Coronary artery (tissue), 2 donors: ENCODE data around the gene MICAL3.

Experiments
- DNase-seq: peaks from one replicate; pipeline ENCODE4 v3.0.0-alpha.2; 2017; ENCODE audit warnings: low spot score
- H3K27ac ChIP-seq, 2 donors: fragments of 200-600 bp; sonication (generic); one replicate each; pipeline ENCODE4 v1.5.1; 2016 to 2019
- H3K4me3 ChIP-seq: fragments of 200-600 bp; sonication (generic); 2 replicates; pipeline ENCODE4 v1.5.1; 2016; ENCODE audit warnings: mild to moderate bottlenecking, moderate library complexity
- CTCF ChIP-seq: fragments of 200-600 bp; sonication (generic); IDR thresholded peaks from one replicate; pipeline ENCODE4 v1.5.1; 2019; ENCODE audit warnings: antibody characterized with exemption

The MICAL3 gene

DNA sequence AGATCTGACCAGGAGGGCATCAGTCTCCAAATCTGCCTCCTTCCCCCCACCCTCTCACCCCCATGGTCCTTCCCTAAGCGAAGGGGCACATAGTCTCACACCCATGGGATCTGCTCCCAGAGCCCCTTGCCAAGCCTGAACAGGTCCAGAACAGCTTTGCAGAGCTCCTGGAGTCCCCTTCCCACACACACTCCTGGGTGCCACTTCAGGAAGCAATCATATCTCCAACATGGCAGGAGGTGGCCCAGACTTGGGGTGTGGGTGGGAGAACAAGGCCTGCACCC is 63.0 kb downstream of the MICAL3 start:
- no peak overlapping the region for H3K4me3 ChIP-seq
- TF ChIP-seq CTCF: no peak
- no peak for DNase-seq
- no peak overlapping the region for H3K27ac ChIP-seq

- TF ChIP-seq CTCF: no peak
- Histone ChIP-seq H3K4me3 (no peak overlapping the region), H3K27ac (no peak overlapping the region)
- DNase-seq: no peak
These were observed 63.5 kb downstream of the MICAL3 start for GRCh38 chr22:17960695-17961445.

DNA sequence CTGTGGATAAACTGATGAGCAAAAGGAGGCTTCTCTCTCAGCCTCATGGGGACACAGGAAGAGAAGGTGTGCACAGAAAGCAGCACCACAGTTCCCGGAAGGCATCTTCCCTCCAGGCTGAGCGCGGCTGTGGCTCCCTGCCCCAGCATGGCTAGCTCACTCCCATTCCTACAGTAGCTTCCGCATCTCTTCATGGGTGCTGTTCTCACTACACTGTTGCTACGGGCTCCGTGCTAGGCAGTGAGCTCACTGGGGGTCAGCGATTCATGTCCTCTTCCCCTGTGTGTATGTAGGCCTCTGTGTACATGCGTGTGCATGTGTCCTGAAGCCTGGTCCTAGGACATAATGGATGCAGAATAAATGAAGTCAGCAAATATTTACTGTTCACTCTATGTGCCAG is 64.3 kb downstream of the MICAL3 start:
- DNase-seq: no peak
- no peak for TF ChIP-seq CTCF
- no peak overlapping the region for H3K27ac ChIP-seq
- no peak overlapping the region for H3K4me3 ChIP-seq

DNA sequence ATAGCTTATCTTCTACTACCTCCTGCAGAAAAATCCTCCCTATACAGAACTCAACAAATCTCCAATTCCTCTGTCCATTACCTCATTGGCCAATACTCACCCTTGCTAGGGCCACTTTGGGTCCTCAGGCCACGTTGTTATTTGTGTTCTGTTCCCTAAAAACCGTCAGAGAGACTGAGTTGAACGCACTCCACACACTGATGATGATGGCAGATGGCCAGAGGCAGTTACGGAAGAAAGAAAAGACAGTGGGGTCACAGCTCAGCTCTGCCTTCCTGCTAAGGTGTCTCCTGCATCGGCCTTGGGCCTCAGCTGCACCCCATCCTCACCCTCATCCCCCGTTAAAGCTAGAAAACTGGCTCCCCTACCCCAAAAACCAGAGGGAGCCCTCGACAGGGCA is 66.2 kb downstream of the MICAL3 start:
- no peak overlapping the region for H3K4me3 ChIP-seq
- H3K27ac ChIP-seq: no peak overlapping the region
- TF ChIP-seq CTCF: no peak
- no peak for DNase-seq

GRCh38 chr22:17957693-17958092 is 66.7 kb downstream of the MICAL3 start:
- no peak for DNase-seq

GRCh38 chr22:17957204-17957603 is 67.2 kb downstream of the MICAL3 start:
- no peak for DNase-seq
- no peak overlapping the region for H3K27ac ChIP-seq
- no peak for TF ChIP-seq CTCF
- no peak overlapping the region for H3K4me3 ChIP-seq

More at GRCh38 chr22:17957693-17958092, 66.7 kb downstream of the MICAL3 start:
- no peak for TF ChIP-seq CTCF
- H3K4me3 ChIP-seq: no peak overlapping the region
- no peak overlapping the region for H3K27ac ChIP-seq

DNA sequence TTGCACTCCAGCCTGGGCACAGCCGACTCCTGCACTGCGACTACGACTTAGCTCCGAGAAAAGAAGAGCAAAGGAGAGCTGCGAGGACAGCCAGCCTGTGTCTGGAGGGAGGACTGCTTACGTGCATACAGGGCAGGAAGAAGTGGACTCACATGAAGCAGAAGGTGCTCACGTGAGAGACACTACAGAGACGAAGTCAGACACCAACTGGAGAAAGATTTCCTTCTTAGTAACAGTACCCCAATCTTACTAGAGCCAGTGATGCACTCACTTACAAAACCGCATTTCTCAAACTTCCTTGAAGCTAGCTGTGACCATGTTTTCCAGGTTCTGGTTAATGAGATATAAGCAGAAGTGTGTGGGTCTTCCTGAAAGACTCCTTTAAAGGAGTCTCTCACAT is 67.7 kb downstream of the MICAL3 start:
- H3K4me3 ChIP-seq: no peak overlapping the region
- TF ChIP-seq CTCF: no peak
- no peak for DNase-seq
- H3K27ac ChIP-seq: no peak overlapping the region
